ENCODE results near the gene MFSD12. TPM values are rescaled to one million over a fixed set of nuclear protein-coding genes. Genes with fewer than 3 reads are reported as not detected.

The MFSD12 gene
- total and polyA plus RNA-seq, 2 of the 8 experiments (the other 6 are each of a cell fraction or from before 2014, with no cell fraction given), result 59.6 to 71.3 TPM

- TF ChIP-seq TAF7 (optimal IDR thresholded peaks at IDR 0.05; ENCODE audit: borderline replicate concordance, low read depth, low read length), result no peak
- TF ChIP-seq CHD1 (IDR thresholded peaks at IDR 0.05; ENCODE audit: low read depth, low read length), result no peak
- no peak for TF ChIP-seq POLR2AphosphoS5 (IDR thresholded peaks at IDR 0.05; ENCODE audit: low read depth, low read length)
- no peak for TF ChIP-seq SIRT6 (IDR thresholded peaks at IDR 0.05; ENCODE audit: low read length)
- TF ChIP-seq BCL11A (IDR thresholded peaks at IDR 0.05; ENCODE audit: low read depth in 2 of 2, low read length in 2 of 2), result no peak
- no peak for TF ChIP-seq TAF1 (IDR thresholded peaks at IDR 0.05; ENCODE audit: low read depth, low read length)
These were observed 23.0 kb upstream of the MFSD12 start (continued) for GRCh38 chr19:3580156-3580934.

Measured in H1 (cell line).